IPS DF 6.9 (cell line): ENCODE measurements around the gene TMEM94.

ENCODE experiments used
- DNase-seq: peaks from one replicate; pipeline ENCODE4 v3.0.0-alpha.2; 2013; ENCODE audit warnings: low read depth, low spot score
- H3K27ac ChIP-seq: one replicate; pipeline ENCODE4 v1.5.1; 2013; ENCODE audit warnings: low read length, control low read depth
- H3K27me3 ChIP-seq: 2 replicates; pipeline ENCODE4 v1.6.1; 2013; ENCODE audit warnings: mild to moderate bottlenecking, low read length; ENCODE audit not compliant: control insufficient read depth, insufficient read depth
- H3K36me3 ChIP-seq: 2 replicates; pipeline ENCODE4 v1.6.1; 2013; ENCODE audit warnings: low read length; ENCODE audit not compliant: control insufficient read depth, insufficient read depth
- H3K4me1 ChIP-seq: 2 replicates; pipeline ENCODE4 v1.6.1; 2013; ENCODE audit warnings: low read length; ENCODE audit not compliant: control insufficient read depth, insufficient read depth
- H3K4me3 ChIP-seq: 2 replicates; pipeline ENCODE4 v1.5.1; 2013; ENCODE audit warnings: mild to moderate bottlenecking, low read length
- H3K9me3 ChIP-seq: 2 replicates; pipeline ENCODE4 v1.6.1; 2013; ENCODE audit warnings: low read length, inconsistent platforms; ENCODE audit not compliant: control insufficient read depth, insufficient read depth
- WGBS: extraction: QIAGEN DNeasy Blood & Tissue Kit; methylation state at CpG from one replicate; pipeline ENCODE4 v1.1.7; 2013; ENCODE audit warnings: mixed read lengths, missing lambda C conversion rate; ENCODE audit not compliant: insufficient read length, insufficient coverage; 5-methylcytosine and 5-hydroxymethylcytosine counted together

The TMEM94 gene

GRCh38 chr17:75487351-75488070, 31.1 kb downstream of the TMEM94 start:
- WGBS, result no CpG with 5 or more reads among the region's 12 CpGs
- H3K36me3 ChIP-seq, result peaks cover 7% of the 10 kb centered on the region
- H3K27ac ChIP-seq, result no peak overlapping the region
- no peak for DNase-seq
- H3K4me1 ChIP-seq, result no peaks in the 10 kb centered on the region
- H3K27me3 ChIP-seq, result no peaks in the 10 kb centered on the region
- H3K9me3 ChIP-seq, result no peaks in the 10 kb centered on the region
- H3K4me3 ChIP-seq, result no peak overlapping the region

- no CpG with 5 or more reads among the region's 24 CpGs for WGBS
- Histone ChIP-seq H3K4me1 (no peaks in the 10 kb centered on the region), H3K36me3 (peaks cover 8% of the 10 kb centered on the region), H3K27me3 (no peaks in the 10 kb centered on the region), H3K9me3 (no peaks in the 10 kb centered on the region), H3K4me3 (no peak overlapping the region), H3K27ac (no peak overlapping the region)
- no peak for DNase-seq
Observed at GRCh38 chr17:75488693-75489510, 32.5 kb downstream of the TMEM94 start.

GRCh38 chr17:75489511-75489955, 33.1 kb downstream of the TMEM94 start:
- Histone ChIP-seq H3K9me3 (no peaks in the 10 kb centered on the region), H3K27ac (no peak overlapping the region), H3K36me3 (peaks cover 13% of the 10 kb centered on the region), H3K4me1 (no peaks in the 10 kb centered on the region), H3K4me3 (no peak overlapping the region), H3K27me3 (no peaks in the 10 kb centered on the region)
- no CpG with 5 or more reads among the region's 14 CpGs for WGBS
- DNase-seq, result no peak

GRCh38 chr17:75490173-75490743, 33.8 kb downstream of the TMEM94 start:
- H3K36me3 ChIP-seq, result peaks cover 16% of the 10 kb centered on the region
- no peaks in the 10 kb centered on the region for H3K9me3 ChIP-seq
- H3K27ac ChIP-seq, result no peak overlapping the region
- H3K4me1 ChIP-seq, result no peaks in the 10 kb centered on the region
- no peak overlapping the region for H3K4me3 ChIP-seq
- no CpG with 5 or more reads among the region's 14 CpGs for WGBS
- DNase-seq, result no peak
- no peaks in the 10 kb centered on the region for H3K27me3 ChIP-seq

GRCh38 chr17:75490953-75491649, 34.7 kb downstream of the TMEM94 start:
- Histone ChIP-seq H3K36me3 (peaks cover 16% of the 10 kb centered on the region), H3K4me3 (no peak overlapping the region), H3K27me3 (no peaks in the 10 kb centered on the region), H3K27ac (no peak overlapping the region), H3K9me3 (no peaks in the 10 kb centered on the region), H3K4me1 (no peaks in the 10 kb centered on the region)
- no peak for DNase-seq
- no CpG with 5 or more reads among the region's 19 CpGs for WGBS

- Histone ChIP-seq H3K9me3 (no peaks in the 10 kb centered on the region), H3K4me1 (no peaks in the 10 kb centered on the region), H3K27me3 (no peaks in the 10 kb centered on the region), H3K27ac (no peak overlapping the region), H3K4me3 (no peak overlapping the region), H3K36me3 (peaks cover 16% of the 10 kb centered on the region)
- no peak for DNase-seq
- no CpG with 5 or more reads among the region's 15 CpGs for WGBS
Observed at GRCh38 chr17:75491680-75492079, 35.2 kb downstream of the TMEM94 start.

GRCh38 chr17:75492555-75493168, 36.2 kb downstream of the TMEM94 start:
- Histone ChIP-seq H3K27me3 (no peaks in the 10 kb centered on the region), H3K4me3 (no peak overlapping the region), H3K27ac (no peak overlapping the region), H3K9me3 (no peaks in the 10 kb centered on the region), H3K36me3 (peaks cover 16% of the 10 kb centered on the region), H3K4me1 (no peaks in the 10 kb centered on the region)
- no peak for DNase-seq
- WGBS, result no CpG with 5 or more reads among the region's 23 CpGs

GRCh38 chr17:75493476-75494129, 37.2 kb downstream of the TMEM94 start:
- Histone ChIP-seq H3K4me1 (no peaks in the 10 kb centered on the region), H3K4me3 (no peak overlapping the region), H3K36me3 (peaks cover 20% of the 10 kb centered on the region), H3K27me3 (no peaks in the 10 kb centered on the region), H3K9me3 (no peaks in the 10 kb centered on the region), H3K27ac (no peak overlapping the region)
- WGBS, result no CpG with 5 or more reads among the region's 23 CpGs
- DNase-seq, result no peak

- no peak overlapping the region for H3K4me3 ChIP-seq
- no peak for DNase-seq
- H3K9me3 ChIP-seq, result no peaks in the 10 kb centered on the region
- H3K4me1 ChIP-seq, result no peaks in the 10 kb centered on the region
- H3K27me3 ChIP-seq, result no peaks in the 10 kb centered on the region
- H3K27ac ChIP-seq, result no peak overlapping the region
- no CpG with 5 or more reads among the region's 14 CpGs for WGBS
- H3K36me3 ChIP-seq, result peaks cover 20% of the 10 kb centered on the region
Observed at GRCh38 chr17:75494326-75494877, 38.0 kb downstream of the TMEM94 start.
